Mesendoderm (in vitro differentiated cells): ENCODE data around the gene NAA16. TPM values are rescaled to one million over a fixed set of nuclear protein-coding genes. Genes with fewer than 3 reads are reported as not detected.

Source experiments
- DNase-seq: peaks from one replicate; pipeline ENCODE4 v3.0.0; 2013
- H2AK5ac ChIP-seq: 2 replicates; pipeline ENCODE4 v1.6.1; 2013; ENCODE audit warnings: low read length, inconsistent platforms
- H2BK120ac ChIP-seq: 2 replicates; pipeline ENCODE4 v1.6.1; 2013; ENCODE audit warnings: low read depth, mild to moderate bottlenecking, low read length, moderate library complexity, mixed read lengths
- H2BK15ac ChIP-seq: replicated peaks from 2 replicates; pipeline ENCODE4 v1.6.1; 2013; ENCODE audit warnings: low read depth, mild to moderate bottlenecking, moderate library complexity
- H2BK5ac ChIP-seq: 2 replicates; pipeline ENCODE4 v1.6.1; 2013; ENCODE audit warnings: low read length, inconsistent platforms
- H3K18ac ChIP-seq: 2 replicates; pipeline ENCODE4 v1.6.1; 2013; ENCODE audit warnings: mild to moderate bottlenecking, low read length, mixed read lengths
- H3K23ac ChIP-seq: one replicate; pipeline ENCODE4 v1.6.1; 2013; ENCODE audit warnings: low read length
- H3K27ac ChIP-seq: 2 replicates; pipeline ENCODE4 v1.5.1; 2013; ENCODE audit warnings: low read depth, mild to moderate bottlenecking, inconsistent platforms, low read length, moderate library complexity
- H3K27me3 ChIP-seq: 2 replicates; pipeline ENCODE4 v1.6.1; 2013; ENCODE audit warnings: low read length, control low read depth, mild to moderate bottlenecking, inconsistent platforms; ENCODE audit not compliant: insufficient read depth, poor library complexity
- H3K36me3 ChIP-seq: 2 replicates; pipeline ENCODE4 v1.6.1; 2013; ENCODE audit warnings: low read length, inconsistent platforms; ENCODE audit not compliant: control insufficient read depth, insufficient read depth
- H3K4ac ChIP-seq: one replicate; pipeline ENCODE4 v1.6.1; 2013; ENCODE audit warnings: low read depth, mild to moderate bottlenecking, low read length, moderate library complexity
- H3K4me1 ChIP-seq: 2 replicates; pipeline ENCODE4 v1.6.1; 2013; ENCODE audit warnings: low read depth, low read length, inconsistent platforms; ENCODE audit not compliant: control insufficient read depth
- H3K4me2 ChIP-seq: 2 replicates; pipeline ENCODE4 v1.6.1; 2013; ENCODE audit warnings: low read length
- H3K4me3 ChIP-seq: 2 replicates; pipeline ENCODE4 v1.5.1; 2013; ENCODE audit warnings: mild to moderate bottlenecking, low read length
- H3K56ac ChIP-seq: one replicate; pipeline ENCODE4 v1.6.1; 2013; ENCODE audit warnings: low read length
- H3K79me1 ChIP-seq: 2 replicates; pipeline ENCODE4 v1.6.1; 2013; ENCODE audit warnings: low read length, inconsistent platforms
- H3K79me2 ChIP-seq: 2 replicates; pipeline ENCODE4 v1.6.1; 2013; ENCODE audit warnings: mild to moderate bottlenecking, low read length; ENCODE audit not compliant: control insufficient read depth, insufficient read depth
- H3K9ac ChIP-seq: 2 replicates; pipeline ENCODE4 v1.6.1; 2013; ENCODE audit warnings: low read length, inconsistent platforms
- H4K5ac ChIP-seq: one replicate; pipeline ENCODE4 v1.6.1; 2013; ENCODE audit warnings: low read length
- H4K8ac ChIP-seq: one replicate; pipeline ENCODE4 v1.6.1; 2013; ENCODE audit warnings: low read depth, mild to moderate bottlenecking, control low read depth, low read length, moderate library complexity
- whole genome bisulfite sequencing: extraction: QIAGEN DNeasy Blood & Tissue Kit; methylation state at CpG from one replicate; pipeline ENCODE4 v1.1.7; 2013; ENCODE audit warnings: low lambda C conversion rate, missing lambda C conversion rate; ENCODE audit not compliant: insufficient coverage; ENCODE audit errors: extremely low coverage; 5-methylcytosine and 5-hydroxymethylcytosine counted together
- small RNA-seq: library from polyadenylated mRNA; stranded (forward); fragments of <200 nt; extraction: miRNeasy Mini kit (QIAGEN cat#:217004); gene quantifications from one replicate; pipeline ENCODE3, GENCODE V24; 2013; ENCODE audit not compliant: insufficient read depth

NAA16 gene

DNA sequence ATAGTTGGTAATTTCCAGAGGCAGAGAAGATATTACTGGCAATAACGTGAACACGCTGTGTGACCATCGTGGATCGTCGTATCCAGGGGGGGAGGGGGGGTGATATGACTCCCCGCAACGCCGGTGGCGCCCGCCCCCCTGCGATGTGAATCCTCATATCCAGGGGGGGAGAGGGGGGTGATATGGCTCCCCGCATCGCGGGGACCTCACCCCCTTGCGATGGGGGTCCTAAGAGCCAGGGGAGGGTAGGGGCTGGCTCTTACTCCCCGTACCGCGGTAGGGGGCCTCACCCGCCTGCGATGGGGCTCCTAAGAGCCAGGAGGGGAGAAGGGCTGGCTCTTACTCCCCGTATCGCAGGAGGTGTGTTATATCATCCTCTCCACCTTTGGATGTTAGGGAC is 115.0 kb downstream of the NAA16 start:
- Histone ChIP-seq H3K18ac (no peak overlapping the region), H3K27ac (no peak overlapping the region), H3K4me3 (no peak overlapping the region), H3K56ac (no peak overlapping the region), H3K36me3 (no peaks in the 10 kb centered on the region), H2BK120ac (no peak overlapping the region), H3K79me1 (no peaks in the 10 kb centered on the region), H3K4me1 (no peaks in the 10 kb centered on the region), H2BK5ac (no peak overlapping the region), H3K4me2 (no peak overlapping the region), H3K27me3 (no peaks in the 10 kb centered on the region), H2BK15ac (no peak overlapping the region), H3K4ac (no peak overlapping the region), H3K9ac (no peak overlapping the region), H2AK5ac (no peak overlapping the region), H4K8ac (no peak overlapping the region), H3K23ac (no peak overlapping the region), H4K5ac (no peak overlapping the region), H3K79me2 (no peaks in the 10 kb centered on the region)
- WGBS, result no CpG with 5 or more reads among the region's 22 CpGs
- no peak for DNase-seq

Small RNA genes lying within 50 kb of the gene (small RNA-seq; reads per million reads assigned to genes)
- not detected for gene RNU6-57P
